ENCODE measurements around the gene EIF4B. TPM values are rescaled to one million over a fixed set of nuclear protein-coding genes. Genes with fewer than 3 reads are reported as not detected.

The EIF4B gene
- total RNA-seq, 1 experiment from 2014 or later, result 531 TPM

DNA sequence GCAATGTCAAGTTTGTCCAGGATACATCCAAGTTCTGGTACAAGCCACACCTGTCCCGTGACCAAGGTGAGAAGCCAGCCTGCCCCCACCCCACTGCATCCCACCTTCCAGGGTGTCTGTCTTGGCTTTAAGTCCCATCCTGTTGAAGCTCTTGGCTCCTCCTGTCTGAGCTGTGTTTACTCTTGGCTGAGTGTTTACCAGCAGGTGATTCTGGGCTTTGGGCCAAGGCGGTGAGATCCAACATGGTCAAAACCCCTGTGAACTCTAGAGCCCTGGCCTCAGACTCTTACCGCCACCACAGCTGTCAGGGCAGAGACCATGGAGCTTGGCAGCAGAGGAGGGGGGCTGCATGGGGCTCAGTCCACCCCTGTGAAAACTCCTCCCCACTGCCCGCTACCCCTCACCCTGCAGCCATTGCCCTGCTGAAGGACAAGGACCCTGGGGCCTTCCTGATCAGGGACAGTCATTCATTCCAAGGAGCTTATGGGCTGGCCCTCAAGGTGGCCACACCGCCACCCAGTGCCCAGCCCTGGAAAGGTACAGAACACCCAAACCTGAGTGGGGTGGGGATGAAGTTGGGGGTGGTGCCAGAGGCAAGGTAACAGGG, 55.3 kb downstream of the EIF4B start:
- Histone ChIP-seq H3K4me1 (replicated peaks; ENCODE audit: insufficient read depth) (peaks cover 26% of the 10 kb centered on the region), H3K4me3 (no peak overlapping the region), H3K27me3 (ENCODE audit: insufficient read depth, low read depth) (no peaks in the 10 kb centered on the region), H3F3A (ENCODE audit: insufficient read depth, low read depth) (peaks cover 12% of the 10 kb centered on the region; the same call in 1 of the 2 replicates), H3K9me2 (ENCODE audit: insufficient read depth) (no peaks in the 10 kb centered on the region), H3K79me2 (ENCODE audit: low read depth) (no peaks in the 10 kb centered on the region), H3K4me2 (peak overlapping the region; percentile 66), H3K9me3 (ENCODE audit: insufficient read depth, low read depth) (no peaks in the 10 kb centered on the region), H3K27ac (no peak overlapping the region), H3K36me3 (ENCODE audit: low read depth) (no peaks in the 10 kb centered on the region), H2AFZ (no peak overlapping the region), H4K20me1 (ENCODE audit: insufficient read depth) (no peaks in the 10 kb centered on the region)
- DNase-seq, result peak; percentile 81
- ChIA-PET POLR2A (ENCODE audit: unreplicated experiment) (interaction anchor here (0.5 to 0.7 kb wide), 7 partner anchors 14 to 818 kb away, joined by 3 read pairs; partner anchors contain the start of gene PFDN5), CTCF (interaction anchor here (0.6 to 1.6 kb wide), 7 partner anchors 8 to 979 kb away, joined by 3 to 14 read pairs (median 6); partner anchors contain the start of gene AAAS)
- intact Hi-C loops (cut with micrococcal nuclease; ENCODE audit: unreplicated experiment), result loop anchor here (10.0 kb wide), 3 partner anchors 113 to 443 kb away; partner anchors contain the start of genes ITGB7, NPFF and TARBP2
- no peak for TF ChIP-seq EZH2 (IDR thresholded peaks at IDR 0.05; ENCODE audit: low read depth)
- TF ChIP-seq, protein P1, sequence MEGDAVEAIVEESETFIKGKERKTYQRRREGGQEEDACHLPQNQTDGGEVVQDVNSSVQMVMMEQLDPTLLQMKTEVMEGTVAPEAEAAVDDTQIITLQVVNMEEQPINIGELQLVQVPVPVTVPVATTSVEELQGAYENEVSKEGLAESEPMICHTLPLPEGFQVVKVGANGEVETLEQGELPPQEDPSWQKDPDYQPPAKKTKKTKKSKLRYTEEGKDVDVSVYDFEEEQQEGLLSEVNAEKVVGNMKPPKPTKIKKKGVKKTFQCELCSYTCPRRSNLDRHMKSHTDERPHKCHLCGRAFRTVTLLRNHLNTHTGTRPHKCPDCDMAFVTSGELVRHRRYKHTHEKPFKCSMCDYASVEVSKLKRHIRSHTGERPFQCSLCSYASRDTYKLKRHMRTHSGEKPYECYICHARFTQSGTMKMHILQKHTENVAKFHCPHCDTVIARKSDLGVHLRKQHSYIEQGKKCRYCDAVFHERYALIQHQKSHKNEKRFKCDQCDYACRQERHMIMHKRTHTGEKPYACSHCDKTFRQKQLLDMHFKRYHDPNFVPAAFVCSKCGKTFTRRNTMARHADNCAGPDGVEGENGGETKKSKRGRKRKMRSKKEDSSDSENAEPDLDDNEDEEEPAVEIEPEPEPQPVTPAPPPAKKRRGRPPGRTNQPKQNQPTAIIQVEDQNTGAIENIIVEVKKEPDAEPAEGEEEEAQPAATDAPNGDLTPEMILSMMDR (conservative IDR thresholded peaks at IDR 0.05), result peak; percentile 70; the same call in 1 of the 2 replicates
- no TSS peak for BruUV-seq (replicated peaks)

GRCh38 chr12:53062011-53062961, 56.0 kb downstream of the EIF4B start:
- Histone ChIP-seq H3K4me3 (no peak overlapping the region), H3K36me3 (ENCODE audit: low read depth) (no peaks in the 10 kb centered on the region), H3K9me3 (ENCODE audit: insufficient read depth, low read depth) (no peaks in the 10 kb centered on the region), H3K9me2 (ENCODE audit: insufficient read depth) (no peaks in the 10 kb centered on the region), H3K27ac (no peak overlapping the region), H3K27me3 (ENCODE audit: insufficient read depth, low read depth) (no peaks in the 10 kb centered on the region), H3K4me1 (replicated peaks; ENCODE audit: insufficient read depth) (peaks cover 30% of the 10 kb centered on the region), H2AFZ (no peak overlapping the region), H4K20me1 (ENCODE audit: insufficient read depth) (no peaks in the 10 kb centered on the region), H3F3A (ENCODE audit: insufficient read depth, low read depth) (peaks cover 13% of the 10 kb centered on the region; the same call in 1 of the 2 replicates), H3K79me2 (ENCODE audit: low read depth) (no peaks in the 10 kb centered on the region), H3K4me2 (peak overlapping the region; percentile 66)
- intact Hi-C loops (cut with micrococcal nuclease; ENCODE audit: unreplicated experiment), result loop anchor here (10.0 kb wide), 3 partner anchors 113 to 443 kb away; partner anchors contain the start of genes ITGB7, NPFF and TARBP2
- ChIA-PET CTCF (interaction anchor here (0.6 to 1.6 kb wide), 6 partner anchors 9 to 979 kb away, joined by 3 to 14 read pairs (median 4); partner anchors contain the start of gene AAAS), POLR2A (ENCODE audit: unreplicated experiment) (interaction anchor here (0.6 kb wide), 2 partner anchors 20 to 818 kb away, joined by 3 read pairs; no protein-coding TSS in a partner anchor)
- no peak for DNase-seq
- no TSS peak for BruUV-seq (replicated peaks)
- no peak for TF ChIP-seq EZH2 (IDR thresholded peaks at IDR 0.05; ENCODE audit: low read depth)
- TF ChIP-seq, protein P1 (conservative IDR thresholded peaks at IDR 0.05), result peak; percentile 51; the same call in 1 of the 2 replicates
